Endothelial cell of umbilical vein (primary cell): ENCODE results near the gene RNU7-1.

Experiments used
- EZH2 ChIP-seq: IDR thresholded peaks from 2 replicates; pipeline ENCODE4 v1.6.1; 2012; ENCODE audit warnings: borderline replicate concordance, low read depth, mild to moderate bottlenecking, moderate library complexity, low read length, inconsistent platforms; ENCODE audit not compliant: severe bottlenecking
- FOS ChIP-seq: IDR thresholded peaks from 2 replicates; pipeline ENCODE4 v1.6.1; 2011; ENCODE audit warnings: mild to moderate bottlenecking, low read length, moderate library complexity, borderline replicate concordance; ENCODE audit not compliant: insufficient read depth
- GATA2 ChIP-seq: IDR thresholded peaks from 2 replicates; pipeline ENCODE4 v1.7.0; 2011; ENCODE audit warnings: low read depth, mild to moderate bottlenecking, moderate library complexity, mixed read lengths, low read length; ENCODE audit not compliant: insufficient read length, insufficient read depth
- JUN ChIP-seq: IDR thresholded peaks from 2 replicates; pipeline ENCODE4 v1.6.1; 2011; ENCODE audit warnings: borderline replicate concordance, low read depth; ENCODE audit not compliant: insufficient read length, insufficient read depth
- MYC ChIP-seq: IDR thresholded peaks from one replicate; pipeline ENCODE4 v1.6.1; 2011; ENCODE audit warnings: mild to moderate bottlenecking, low read depth, low read length
- POLR2A ChIP-seq: IDR thresholded peaks from 2 replicates; pipeline ENCODE4 v1.6.1; 2012; ENCODE audit warnings: low read depth, mild to moderate bottlenecking, control low read depth, low read length
- POLR2AphosphoS5 ChIP-seq: IDR thresholded peaks from 2 replicates; pipeline ENCODE4 v1.6.1; 2012; ENCODE audit warnings: low read depth, mild to moderate bottlenecking, control low read depth, low read length, moderate library complexity; ENCODE audit not compliant: insufficient read depth
- TF ChIP-seq, protein P1 (sequence below), 2 donors: IDR thresholded peaks; 1 replicate in 1 of 2; 2 replicates in 1 of 2; pipeline ENCODE4 v1.5.1; 2011; ENCODE audit warnings: low read length in 2 of 2, mild to moderate bottlenecking in 2 of 2, moderate library complexity in 2 of 2, control low read depth in 1 of 2, inconsistent platforms in 1 of 2, low read depth in 1 of 2; ENCODE audit not compliant: insufficient read depth in 1 of 2; ENCODE audit errors: extremely low read depth in 1 of 2
- TF ChIP-seq, protein P2 (sequence below): IDR thresholded peaks from 2 replicates; pipeline ENCODE4 v1.6.1; 2011; ENCODE audit not compliant: insufficient read depth, insufficient read length

DNA sequence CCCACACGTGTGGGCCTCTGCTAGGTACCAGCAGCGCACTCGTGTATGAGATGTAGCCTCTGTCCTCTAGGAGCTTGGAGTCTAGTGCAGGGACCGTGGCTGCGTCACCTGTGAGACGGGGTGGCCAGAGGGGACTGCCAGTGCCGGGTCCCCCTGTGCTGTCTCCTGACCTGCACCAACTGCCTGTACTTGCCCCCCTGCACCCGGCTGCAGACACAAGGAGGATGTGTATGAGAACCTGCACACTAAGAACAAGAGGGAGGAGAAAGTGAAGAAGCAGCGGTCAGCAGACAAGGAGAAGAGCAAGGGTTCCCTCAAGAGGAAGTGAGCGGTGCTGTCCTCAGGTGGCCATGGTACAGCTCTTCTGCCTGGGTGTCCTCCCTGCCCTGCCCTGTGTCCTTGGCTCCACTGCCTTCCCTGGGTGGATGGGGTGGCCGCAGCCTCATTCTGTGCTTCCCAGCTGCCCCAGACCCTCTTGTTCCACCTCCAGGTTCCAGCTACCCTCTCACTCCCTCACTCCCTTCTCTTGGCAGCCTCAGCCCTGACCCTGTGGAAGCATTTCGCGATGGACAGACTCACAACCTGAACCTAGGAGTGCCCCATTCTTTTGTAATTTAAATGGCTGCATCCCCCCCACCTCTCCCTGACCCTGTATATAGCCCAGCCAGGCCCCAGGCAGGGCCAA lies 17.1 kb downstream of the RNU7-1 start:
- TF ChIP-seq, protein P1, sequence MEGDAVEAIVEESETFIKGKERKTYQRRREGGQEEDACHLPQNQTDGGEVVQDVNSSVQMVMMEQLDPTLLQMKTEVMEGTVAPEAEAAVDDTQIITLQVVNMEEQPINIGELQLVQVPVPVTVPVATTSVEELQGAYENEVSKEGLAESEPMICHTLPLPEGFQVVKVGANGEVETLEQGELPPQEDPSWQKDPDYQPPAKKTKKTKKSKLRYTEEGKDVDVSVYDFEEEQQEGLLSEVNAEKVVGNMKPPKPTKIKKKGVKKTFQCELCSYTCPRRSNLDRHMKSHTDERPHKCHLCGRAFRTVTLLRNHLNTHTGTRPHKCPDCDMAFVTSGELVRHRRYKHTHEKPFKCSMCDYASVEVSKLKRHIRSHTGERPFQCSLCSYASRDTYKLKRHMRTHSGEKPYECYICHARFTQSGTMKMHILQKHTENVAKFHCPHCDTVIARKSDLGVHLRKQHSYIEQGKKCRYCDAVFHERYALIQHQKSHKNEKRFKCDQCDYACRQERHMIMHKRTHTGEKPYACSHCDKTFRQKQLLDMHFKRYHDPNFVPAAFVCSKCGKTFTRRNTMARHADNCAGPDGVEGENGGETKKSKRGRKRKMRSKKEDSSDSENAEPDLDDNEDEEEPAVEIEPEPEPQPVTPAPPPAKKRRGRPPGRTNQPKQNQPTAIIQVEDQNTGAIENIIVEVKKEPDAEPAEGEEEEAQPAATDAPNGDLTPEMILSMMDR (IDR thresholded peaks at IDR 0.05; ENCODE audit: extremely low read depth in 1 of 2, insufficient read depth in 1 of 2, low read depth in 1 of 2, low read length in 2 of 2) = no peak
- TF ChIP-seq MYC (no peak), POLR2AphosphoS5 (no peak), POLR2A (no peak), EZH2 (no peak), JUN (no peak), FOS (no peak), GATA2 (no peak)
- TF ChIP-seq, protein P2, sequence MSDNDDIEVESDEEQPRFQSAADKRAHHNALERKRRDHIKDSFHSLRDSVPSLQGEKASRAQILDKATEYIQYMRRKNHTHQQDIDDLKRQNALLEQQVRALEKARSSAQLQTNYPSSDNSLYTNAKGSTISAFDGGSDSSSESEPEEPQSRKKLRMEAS = no peak
